ENCODE measurements around the gene BRINP1.

Gene BRINP1

DNA sequence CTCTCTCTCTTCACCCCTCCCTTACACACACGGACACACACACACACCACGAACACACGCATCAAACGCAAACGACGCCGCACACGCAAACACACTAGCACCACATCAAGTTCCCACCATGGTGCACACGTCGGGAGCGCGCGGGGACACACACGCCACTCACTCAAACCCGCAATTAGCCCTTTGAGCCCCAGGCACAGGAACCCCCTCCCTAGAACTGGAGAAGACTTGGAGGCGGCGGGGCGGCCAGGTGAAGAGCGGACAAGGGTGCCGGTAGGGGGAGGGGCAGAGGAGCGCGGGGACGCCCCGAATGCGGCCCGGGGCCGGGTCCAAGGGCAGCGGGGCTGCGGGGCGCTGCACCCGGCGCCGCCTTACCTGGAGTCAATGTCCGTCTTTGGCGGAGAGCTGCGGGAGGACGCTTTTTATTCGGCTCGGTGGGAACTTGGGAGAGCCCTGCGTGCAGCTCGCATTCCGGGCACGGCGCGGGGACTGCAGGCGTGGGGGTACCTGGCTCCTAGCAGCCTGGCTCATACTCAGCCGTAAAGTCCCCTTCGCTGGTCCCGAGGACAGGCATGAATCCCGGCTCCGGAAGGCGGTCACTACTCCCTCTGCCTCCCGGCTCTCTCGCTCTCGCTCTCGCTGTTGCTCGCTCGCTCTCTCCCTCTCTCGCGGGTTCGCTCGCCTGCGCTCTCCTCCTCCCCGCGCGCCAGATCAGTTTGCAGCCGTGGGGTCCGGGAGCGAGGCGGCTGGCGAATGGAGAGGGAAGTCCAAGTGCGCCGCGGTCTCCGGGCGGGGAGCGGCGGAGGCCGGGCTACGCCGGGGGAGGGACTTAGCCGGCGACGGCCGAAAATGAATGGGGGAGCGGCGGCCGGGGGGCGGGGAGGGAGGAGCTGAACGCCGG, at the start of gene BRINP1:
Gene BRINP1, minus strand, starts transcription at position 755 of the 901 bp plus-strand sequence. CDS start 56,080 bp downstream, outside the sequence.
- DNase-seq (ENCODE audit: low read depth), result peak; percentile 1
- peaks cover 12% of the 10 kb centered on the region for H3K4me1 ChIP-seq (ENCODE audit: control insufficient read depth, insufficient read depth, low read length)
- peak within 1 kb of the TSS; percentile 90 for H3K4me3 ChIP-seq (ENCODE audit: low read length)
- no peaks in the 10 kb centered on the region for H3K9me3 ChIP-seq (ENCODE audit: control insufficient read depth, low read length)
- H3K36me3 ChIP-seq (ENCODE audit: control insufficient read depth, insufficient read depth, low read length, severe bottlenecking), result no peaks in the 10 kb centered on the region
- H3K27me3 ChIP-seq (replicated peaks; ENCODE audit: control insufficient read depth, insufficient read depth, low read length), result peaks cover 9% of the 10 kb centered on the region
- peak within 1 kb of the TSS; percentile 65 for H3K9ac ChIP-seq (ENCODE audit: low read length)

DNA sequence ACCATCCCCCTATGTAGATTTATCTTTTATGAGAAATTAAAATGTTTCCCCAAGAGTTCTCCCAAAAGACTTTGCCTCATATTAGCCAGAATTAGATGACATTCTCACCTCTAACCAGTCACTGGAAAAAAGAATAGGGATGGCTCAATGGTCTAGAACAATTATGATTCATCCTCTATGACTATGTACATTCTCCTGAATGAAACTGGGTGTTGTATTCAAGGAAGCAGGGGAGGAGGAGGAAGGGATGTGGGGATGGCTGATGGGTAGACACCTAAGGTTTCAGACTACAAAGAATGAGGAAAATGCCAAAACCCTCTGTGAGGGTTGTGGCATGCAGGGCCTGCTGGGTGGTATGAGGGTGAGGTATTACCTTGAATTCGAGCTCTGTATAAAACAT, 49.5 kb upstream of the BRINP1 start:
- no peaks in the 10 kb centered on the region for H3K4me1 ChIP-seq (ENCODE audit: control insufficient read depth, insufficient read depth, low read length)
- DNase-seq (ENCODE audit: low read depth), result no peak
- no peaks in the 10 kb centered on the region for H3K27me3 ChIP-seq (replicated peaks; ENCODE audit: control insufficient read depth, insufficient read depth, low read length)
- no peaks in the 10 kb centered on the region for H3K9me3 ChIP-seq (ENCODE audit: control insufficient read depth, low read length)
- no peak overlapping the region for H3K4me3 ChIP-seq (ENCODE audit: low read length)
- no peak overlapping the region for H3K9ac ChIP-seq (ENCODE audit: low read length)
- no peaks in the 10 kb centered on the region for H3K36me3 ChIP-seq (ENCODE audit: control insufficient read depth, insufficient read depth, low read length, severe bottlenecking)

- no peak overlapping the region for H3K4me3 ChIP-seq (ENCODE audit: low read length)
- H3K27me3 ChIP-seq (replicated peaks; ENCODE audit: control insufficient read depth, insufficient read depth, low read length), result no peaks in the 10 kb centered on the region
- DNase-seq (ENCODE audit: low read depth), result no peak
- no peaks in the 10 kb centered on the region for H3K36me3 ChIP-seq (ENCODE audit: control insufficient read depth, insufficient read depth, low read length, severe bottlenecking)
- H3K9ac ChIP-seq (ENCODE audit: low read length), result no peak overlapping the region
- H3K4me1 ChIP-seq (ENCODE audit: control insufficient read depth, insufficient read depth, low read length), result no peaks in the 10 kb centered on the region
- H3K9me3 ChIP-seq (ENCODE audit: control insufficient read depth, low read length), result no peaks in the 10 kb centered on the region
Measured at GRCh38 chr9:119416793-119417192, 47.6 kb upstream of the BRINP1 start.

DNA sequence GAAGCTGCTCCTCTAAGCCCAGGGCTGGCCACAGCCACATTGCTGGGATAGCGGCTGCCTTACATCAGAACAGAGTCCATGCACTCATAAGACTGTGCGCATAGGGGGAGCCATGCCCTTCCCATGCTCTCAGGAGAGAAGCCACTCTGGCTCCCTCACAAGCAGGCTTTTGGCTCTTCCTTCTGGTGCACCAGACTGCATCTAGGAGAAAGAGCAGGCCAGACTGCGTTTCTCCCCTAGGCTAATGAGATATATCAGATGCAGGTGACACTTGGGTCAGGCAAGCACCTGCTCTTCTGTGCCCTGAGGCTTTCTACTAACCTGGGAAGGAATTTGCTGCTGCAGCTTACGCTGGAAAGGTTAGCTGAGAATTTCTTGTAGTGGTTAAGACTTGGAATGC, 43.2 kb upstream of the BRINP1 start:
- Histone ChIP-seq H3K4me1 (ENCODE audit: control insufficient read depth, insufficient read depth, low read length) (no peaks in the 10 kb centered on the region), H3K36me3 (ENCODE audit: control insufficient read depth, insufficient read depth, low read length, severe bottlenecking) (no peaks in the 10 kb centered on the region), H3K4me3 (ENCODE audit: low read length) (no peak overlapping the region), H3K27me3 (replicated peaks; ENCODE audit: control insufficient read depth, insufficient read depth, low read length) (no peaks in the 10 kb centered on the region), H3K9ac (ENCODE audit: low read length) (no peak overlapping the region), H3K9me3 (ENCODE audit: control insufficient read depth, low read length) (no peaks in the 10 kb centered on the region)
- no peak for DNase-seq (ENCODE audit: low read depth)

DNA sequence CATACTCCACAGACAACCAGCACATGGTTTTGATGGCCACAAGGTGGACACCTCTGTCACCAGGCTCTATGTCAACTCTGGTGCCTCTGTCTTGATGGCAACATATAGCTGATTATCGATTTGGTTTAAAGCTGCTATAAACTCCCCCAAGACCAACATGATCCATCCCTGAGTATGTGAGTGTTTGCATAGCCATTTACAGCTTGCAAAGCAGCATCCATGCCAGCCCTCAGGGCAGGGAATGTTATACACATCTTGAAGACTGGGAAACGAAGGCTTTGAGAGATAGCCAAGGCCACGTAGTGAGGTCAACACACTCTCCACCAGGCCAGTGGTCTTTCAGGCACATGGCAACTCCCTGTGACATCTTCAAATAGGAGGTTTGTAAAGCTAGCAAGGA, 40.3 kb upstream of the BRINP1 start:
- no peaks in the 10 kb centered on the region for H3K36me3 ChIP-seq (ENCODE audit: control insufficient read depth, insufficient read depth, low read length, severe bottlenecking)
- DNase-seq (ENCODE audit: low read depth), result no peak
- H3K4me1 ChIP-seq (ENCODE audit: control insufficient read depth, insufficient read depth, low read length), result no peaks in the 10 kb centered on the region
- no peak overlapping the region for H3K4me3 ChIP-seq (ENCODE audit: low read length)
- H3K27me3 ChIP-seq (replicated peaks; ENCODE audit: control insufficient read depth, insufficient read depth, low read length), result no peaks in the 10 kb centered on the region
- H3K9ac ChIP-seq (ENCODE audit: low read length), result no peak overlapping the region
- H3K9me3 ChIP-seq (ENCODE audit: control insufficient read depth, low read length), result no peaks in the 10 kb centered on the region

DNA sequence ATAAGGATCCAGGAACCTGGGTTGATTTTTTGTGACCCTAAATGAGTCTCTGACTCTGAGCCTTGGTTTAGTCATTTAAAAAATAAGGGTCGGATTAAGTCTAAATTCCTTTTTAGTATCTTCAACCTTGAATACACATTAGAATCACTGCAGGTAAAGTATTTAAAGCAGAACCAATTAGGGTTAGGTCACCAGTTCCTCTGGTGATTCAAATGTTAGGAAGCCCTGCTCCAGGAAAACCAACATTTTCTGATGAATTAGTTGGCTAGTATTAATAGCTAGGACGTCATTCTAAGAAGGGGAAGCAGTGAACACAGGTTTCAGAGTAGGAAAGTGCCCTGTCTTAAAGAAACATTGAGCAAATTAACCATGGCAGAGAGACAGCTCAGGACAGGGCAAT, 31.4 kb upstream of the BRINP1 start:
- H3K9ac ChIP-seq (ENCODE audit: low read length), result no peak overlapping the region
- no peaks in the 10 kb centered on the region for H3K27me3 ChIP-seq (replicated peaks; ENCODE audit: control insufficient read depth, insufficient read depth, low read length)
- no peaks in the 10 kb centered on the region for H3K4me1 ChIP-seq (ENCODE audit: control insufficient read depth, insufficient read depth, low read length)
- no peaks in the 10 kb centered on the region for H3K36me3 ChIP-seq (ENCODE audit: control insufficient read depth, insufficient read depth, low read length, severe bottlenecking)
- DNase-seq (ENCODE audit: low read depth), result no peak
- H3K9me3 ChIP-seq (ENCODE audit: control insufficient read depth, low read length), result no peaks in the 10 kb centered on the region
- no peak overlapping the region for H3K4me3 ChIP-seq (ENCODE audit: low read length)

GRCh38 chr9:119398350-119398749, 29.1 kb upstream of the BRINP1 start:
- H3K9me3 ChIP-seq (ENCODE audit: control insufficient read depth, low read length), result no peaks in the 10 kb centered on the region
- H3K4me1 ChIP-seq (ENCODE audit: control insufficient read depth, insufficient read depth, low read length), result no peaks in the 10 kb centered on the region
- H3K27me3 ChIP-seq (replicated peaks; ENCODE audit: control insufficient read depth, insufficient read depth, low read length), result no peaks in the 10 kb centered on the region
- no peak overlapping the region for H3K9ac ChIP-seq (ENCODE audit: low read length)
- no peak for DNase-seq (ENCODE audit: low read depth)
- H3K36me3 ChIP-seq (ENCODE audit: control insufficient read depth, insufficient read depth, low read length, severe bottlenecking), result no peaks in the 10 kb centered on the region
- no peak overlapping the region for H3K4me3 ChIP-seq (ENCODE audit: low read length)

DNA sequence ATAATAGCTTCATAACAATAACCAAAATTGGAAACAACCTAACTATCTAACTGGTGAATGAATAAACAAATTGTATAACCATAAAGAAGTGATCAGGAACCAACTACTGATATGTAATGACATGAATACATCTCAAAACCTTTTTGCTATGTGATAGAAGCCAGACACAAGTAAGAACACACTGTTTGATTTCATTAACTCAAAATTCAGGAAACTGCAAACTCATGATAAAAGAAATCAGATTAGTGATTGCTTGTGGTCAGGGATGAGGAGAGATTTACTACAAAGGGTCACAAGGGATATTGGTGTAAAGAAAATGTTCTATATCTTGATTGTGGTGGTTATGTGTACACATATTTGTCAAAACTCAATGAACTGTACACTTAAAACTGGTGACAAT, 22.6 kb upstream of the BRINP1 start:
- no peaks in the 10 kb centered on the region for H3K9me3 ChIP-seq (ENCODE audit: control insufficient read depth, low read length)

GRCh38 chr9:119375892-119376291, 6.7 kb upstream of the BRINP1 start:
- peak; percentile 9 for DNase-seq (ENCODE audit: low read depth)

More for the DNA sequence above, 22.6 kb upstream of the BRINP1 start:
- H3K36me3 ChIP-seq (ENCODE audit: control insufficient read depth, insufficient read depth, low read length, severe bottlenecking), result no peaks in the 10 kb centered on the region
- H3K9ac ChIP-seq (ENCODE audit: low read length), result no peak overlapping the region
- H3K4me1 ChIP-seq (ENCODE audit: control insufficient read depth, insufficient read depth, low read length), result no peaks in the 10 kb centered on the region
- H3K27me3 ChIP-seq (replicated peaks; ENCODE audit: control insufficient read depth, insufficient read depth, low read length), result no peaks in the 10 kb centered on the region
- H3K4me3 ChIP-seq (ENCODE audit: low read length), result no peak overlapping the region
- no peak for DNase-seq (ENCODE audit: low read depth)

GRCh38 chr9:119372951-119373350, 3.7 kb upstream of the BRINP1 start:
- Histone ChIP-seq H3K27me3 (replicated peaks; ENCODE audit: control insufficient read depth, insufficient read depth, low read length) (peaks cover 15% of the 10 kb centered on the region), H3K36me3 (ENCODE audit: control insufficient read depth, insufficient read depth, low read length, severe bottlenecking) (no peaks in the 10 kb centered on the region), H3K9ac (ENCODE audit: low read length) (no peak overlapping the region), H3K9me3 (ENCODE audit: control insufficient read depth, low read length) (no peaks in the 10 kb centered on the region), H3K4me3 (ENCODE audit: low read length) (no peak overlapping the region), H3K4me1 (ENCODE audit: control insufficient read depth, insufficient read depth, low read length) (peaks cover 9% of the 10 kb centered on the region)
- no peak for DNase-seq (ENCODE audit: low read depth)

More at GRCh38 chr9:119375892-119376291, 6.7 kb upstream of the BRINP1 start:
- Histone ChIP-seq H3K9ac (ENCODE audit: low read length) (no peak overlapping the region), H3K36me3 (ENCODE audit: control insufficient read depth, insufficient read depth, low read length, severe bottlenecking) (no peaks in the 10 kb centered on the region), H3K9me3 (ENCODE audit: control insufficient read depth, low read length) (no peaks in the 10 kb centered on the region), H3K4me3 (ENCODE audit: low read length) (no peak overlapping the region), H3K4me1 (ENCODE audit: control insufficient read depth, insufficient read depth, low read length) (no peaks in the 10 kb centered on the region), H3K27me3 (replicated peaks; ENCODE audit: control insufficient read depth, insufficient read depth, low read length) (peaks cover 8% of the 10 kb centered on the region)

GRCh38 chr9:119370816-119371215, 1.6 kb upstream of the BRINP1 start:
- H3K4me1 ChIP-seq (ENCODE audit: control insufficient read depth, insufficient read depth, low read length), result peaks cover 12% of the 10 kb centered on the region
- peaks cover 17% of the 10 kb centered on the region for H3K27me3 ChIP-seq (replicated peaks; ENCODE audit: control insufficient read depth, insufficient read depth, low read length)
- no peaks in the 10 kb centered on the region for H3K9me3 ChIP-seq (ENCODE audit: control insufficient read depth, low read length)
- no peaks in the 10 kb centered on the region for H3K36me3 ChIP-seq (ENCODE audit: control insufficient read depth, insufficient read depth, low read length, severe bottlenecking)
- H3K9ac ChIP-seq (ENCODE audit: low read length), result no peak overlapping the region
- H3K4me3 ChIP-seq (ENCODE audit: low read length), result no peak overlapping the region
- peak; percentile 53 for DNase-seq (ENCODE audit: low read depth)

Measured in adipocyte (in vitro differentiated cells).